Activated T-cell treated with anti-CD3 and anti-CD28 coated beads, Interleukin-2, amount 50 U/mL, for 72 hours (primary cell): ENCODE results near the gene NKD2. TPM values are rescaled to one million over a fixed set of nuclear protein-coding genes. Genes with fewer than 3 reads are reported as not detected.
A peak's percentile ranks its signal among the peaks of the same experiment; 100 is the strongest.
"Not testable (repeated sequence)": the region's sequence is repeated elsewhere in the genome, so short reads cannot be mapped to it uniquely, and the experiment has no call there.

ENCODE experiments used
- ATAC-seq, 2 donors: fragments of 150-1000 bp; cut with Tn5 transposase; replicated peaks in 1 of 2; 2 replicates each; pipeline ENCODE4 v1.10.0; 2021; ENCODE audit warnings: moderate library complexity in 2 of 2, mild to moderate bottlenecking in 1 of 2
- DNase-seq, 2 donors: peaks; one replicate each; pipeline ENCODE4 v3.0.0; 2021 to 2022; ENCODE audit warnings: mixed read lengths in 1 of 2
- H3K27ac Mint-ChIP-seq: one replicate; pipeline ENCODE4 v1.8.0; 2022; ENCODE audit warnings: mild to moderate bottlenecking, moderate library complexity, mixed read lengths
- H3K27me3 Mint-ChIP-seq: one replicate; pipeline ENCODE4 v1.8.0; 2022; ENCODE audit warnings: low read depth, mixed read lengths
- H3K36me3 Mint-ChIP-seq, 2 donors: one replicate each; pipeline ENCODE4 v1.8.0; 2022; ENCODE audit warnings: mixed read lengths in 2 of 2, mild to moderate bottlenecking in 1 of 2; ENCODE audit not compliant: insufficient read depth in 2 of 2
- H3K4me1 Mint-ChIP-seq: one replicate; pipeline ENCODE4 v1.8.0; 2022; ENCODE audit warnings: low read depth, mixed read lengths
- H3K4me3 Mint-ChIP-seq, 2 donors: one replicate each; pipeline ENCODE4 v1.8.0; 2022; ENCODE audit warnings: mild to moderate bottlenecking in 2 of 2, mixed read lengths in 2 of 2, moderate library complexity in 2 of 2
- H3K9me3 Mint-ChIP-seq, 2 donors: one replicate each; pipeline ENCODE4 v1.8.0; 2022; ENCODE audit warnings: mixed read lengths in 2 of 2
- total RNA-seq, 2 donors: library from RNA; stranded (reverse); gene quantifications; one replicate each; pipeline ENCODE4 v1.2.3, GENCODE V29; 2022

Gene NKD2
- total RNA-seq, 2 donors from 2014 or later: 18.7 to 25.0 TPM

DNA sequence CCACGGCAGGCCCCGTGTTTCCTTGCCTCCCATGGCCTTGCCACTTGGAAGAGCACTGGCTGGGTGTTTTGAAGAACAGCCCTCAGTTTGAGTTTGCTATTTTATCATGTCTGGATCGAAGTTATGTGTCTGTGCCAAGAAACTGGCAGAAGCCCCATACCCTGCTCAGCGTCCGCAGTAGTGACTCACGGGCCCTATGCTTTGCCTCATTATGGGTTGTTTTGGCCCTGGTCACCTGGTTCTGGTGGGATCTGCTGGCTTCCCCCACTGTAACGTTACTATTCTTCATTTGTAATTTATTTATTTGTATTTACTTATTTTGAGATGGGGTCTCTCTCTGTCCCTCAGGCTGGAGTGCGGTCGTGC, 42.3 kb upstream of the NKD2 start:
- DNase-seq: no peak
- peaks cover 3 to 7% of the 10 kb centered on the region in 2 donors for H3K36me3 Mint-ChIP-seq
- peak overlapping the region in 1 of 2 donors; percentile 89 for H3K4me3 Mint-ChIP-seq
- no peak for ATAC-seq
- H3K27ac Mint-ChIP-seq: no peak overlapping the region
- H3K4me1 Mint-ChIP-seq: peaks cover 48% of the 10 kb centered on the region
- H3K27me3 Mint-ChIP-seq: peaks cover 57% of the 10 kb centered on the region
- peaks cover 0 to 2% of the 10 kb centered on the region in 2 donors for H3K9me3 Mint-ChIP-seq

DNA sequence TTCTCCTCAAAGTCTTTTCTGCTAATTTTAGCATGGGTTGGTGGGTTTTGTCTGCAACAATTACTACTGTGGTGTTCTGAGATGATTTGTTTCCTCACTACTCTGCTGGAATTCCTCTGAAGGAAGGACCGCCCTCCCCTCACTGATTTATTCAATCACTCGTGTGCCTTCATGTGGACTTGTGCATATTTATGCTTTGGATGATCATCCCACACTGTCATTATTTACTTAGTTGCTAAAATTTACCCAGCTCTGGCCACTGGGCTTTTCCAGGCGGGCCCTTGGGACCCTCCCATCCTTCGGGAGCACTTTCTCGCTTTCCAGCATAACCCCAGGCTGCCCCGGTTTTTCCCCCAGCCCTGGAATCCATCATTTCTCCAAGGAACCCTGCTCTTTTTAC, 41.7 kb upstream of the NKD2 start:
- Mint-ChIP-seq H3K27me3 (peaks cover 63% of the 10 kb centered on the region), H3K36me3 (peaks cover 3 to 7% of the 10 kb centered on the region in 2 donors), H3K9me3 (peaks cover 0 to 2% of the 10 kb centered on the region in 2 donors), H3K27ac (no peak overlapping the region), H3K4me1 (peaks cover 48% of the 10 kb centered on the region), H3K4me3 (no peak overlapping the region)
- ATAC-seq (no peak), DNase-seq (no peak)

DNA sequence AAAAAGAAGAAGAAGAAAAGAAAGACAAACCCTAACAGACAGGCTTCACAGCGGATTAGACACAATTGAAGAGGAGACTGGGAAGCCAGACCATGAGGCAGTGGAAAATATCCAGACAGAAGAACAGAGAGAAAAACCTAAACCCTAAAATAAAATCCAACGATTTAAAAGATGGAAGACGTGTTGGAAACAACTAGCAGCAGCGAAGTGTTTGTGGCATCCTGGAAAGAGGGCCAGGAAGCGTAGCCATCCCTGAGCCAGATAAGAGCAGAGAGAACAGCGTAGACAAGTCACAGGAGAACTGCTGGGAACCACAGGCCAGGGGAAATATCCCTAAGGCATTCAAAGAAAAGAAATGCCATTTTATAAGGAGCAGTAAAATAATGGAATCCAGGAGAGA, 39.7 kb upstream of the NKD2 start:
- peaks cover 77% of the 10 kb centered on the region for H3K27me3 Mint-ChIP-seq
- no peak overlapping the region for H3K27ac Mint-ChIP-seq
- ATAC-seq: no peak
- DNase-seq: no peak
- H3K9me3 Mint-ChIP-seq: peaks cover 0 to 2% of the 10 kb centered on the region in 2 donors
- H3K36me3 Mint-ChIP-seq: peaks cover 5 to 7% of the 10 kb centered on the region in 2 donors
- H3K4me3 Mint-ChIP-seq: peak overlapping the region; percentile 23 to 42
- H3K4me1 Mint-ChIP-seq: peaks cover 39% of the 10 kb centered on the region

GRCh38 chr5:969408-969839, 39.2 kb upstream of the NKD2 start:
- Mint-ChIP-seq H3K27ac (no peak overlapping the region), H3K4me1 (peaks cover 33% of the 10 kb centered on the region), H3K27me3 (peaks cover 77% of the 10 kb centered on the region), H3K9me3 (peaks cover 0 to 2% of the 10 kb centered on the region in 2 donors), H3K4me3 (peak overlapping the region; percentile 23 to 42), H3K36me3 (peaks cover 3 to 5% of the 10 kb centered on the region in 2 donors)
- ATAC-seq: peak; percentile 58 to 64
- peak in 1 of 2 donors; percentile 24 for DNase-seq

GRCh38 chr5:972575-972974, 36.0 kb upstream of the NKD2 start:
- not testable (repeated sequence) for H3K36me3 Mint-ChIP-seq, DNase-seq, H3K27ac Mint-ChIP-seq, H3K9me3 Mint-ChIP-seq, ATAC-seq, H3K4me3 Mint-ChIP-seq
- peaks cover 19% of the 10 kb centered on the region for H3K4me1 Mint-ChIP-seq
- peaks cover 54% of the 10 kb centered on the region for H3K27me3 Mint-ChIP-seq

GRCh38 chr5:976849-977751, 31.5 kb upstream of the NKD2 start:
- Mint-ChIP-seq H3K27me3 (peaks cover 12% of the 10 kb centered on the region), H3K4me1 (peaks cover 6% of the 10 kb centered on the region), H3K4me3 (no peak overlapping the region), H3K9me3 (no peaks in the 10 kb centered on the region), H3K27ac (no peak overlapping the region), H3K36me3 (peaks cover 0 to 1% of the 10 kb centered on the region in 2 donors)
- ATAC-seq: no peak
- no peak for DNase-seq

DNA sequence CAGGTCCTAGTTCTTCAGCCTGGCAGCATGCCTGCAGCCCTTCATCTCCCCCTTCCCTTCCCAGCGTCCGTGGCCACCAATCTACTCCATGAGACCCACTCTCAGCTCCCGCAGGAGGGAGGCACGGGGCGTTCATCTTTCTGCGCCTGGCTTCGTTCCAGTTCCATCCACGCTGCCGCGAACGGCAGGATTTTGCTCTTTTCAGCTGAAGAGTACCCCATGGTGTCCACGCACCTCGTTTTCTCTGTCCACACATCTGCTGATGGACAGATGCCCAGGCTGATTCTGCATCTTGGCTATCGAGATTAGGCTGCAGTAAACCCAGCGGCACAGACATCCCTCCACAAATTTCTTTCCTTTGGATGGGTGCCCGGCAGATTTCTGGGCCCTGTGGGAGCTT, 30.5 kb upstream of the NKD2 start:
- H3K4me3 Mint-ChIP-seq: no peak overlapping the region
- no peak overlapping the region for H3K27ac Mint-ChIP-seq
- H3K4me1 Mint-ChIP-seq: peaks cover 8% of the 10 kb centered on the region
- ATAC-seq (no peak), DNase-seq (no peak)
- H3K36me3 Mint-ChIP-seq: no peaks in the 10 kb centered on the region
- no peaks in the 10 kb centered on the region for H3K9me3 Mint-ChIP-seq
- H3K27me3 Mint-ChIP-seq: peaks cover 3% of the 10 kb centered on the region

GRCh38 chr5:978693-979092, 29.9 kb upstream of the NKD2 start:
- DNase-seq (no peak), ATAC-seq (peak in 1 of 2 donors; percentile 25)
- no peak overlapping the region for H3K27ac Mint-ChIP-seq
- H3K36me3 Mint-ChIP-seq: peaks cover 0 to 3% of the 10 kb centered on the region in 2 donors
- peaks cover 0 to 3% of the 10 kb centered on the region in 2 donors for H3K9me3 Mint-ChIP-seq
- peaks cover 15% of the 10 kb centered on the region for H3K4me1 Mint-ChIP-seq
- no peak overlapping the region for H3K4me3 Mint-ChIP-seq
- peaks cover 4% of the 10 kb centered on the region for H3K27me3 Mint-ChIP-seq

GRCh38 chr5:979100-979817, 29.3 kb upstream of the NKD2 start:
- no peak for ATAC-seq

GRCh38 chr5:980001-980588, 28.5 kb upstream of the NKD2 start:
- H3K27me3 Mint-ChIP-seq: peaks cover 17% of the 10 kb centered on the region
- peaks cover 22% of the 10 kb centered on the region for H3K4me1 Mint-ChIP-seq
- DNase-seq (no peak), ATAC-seq (no peak)
- peaks cover 7 to 10% of the 10 kb centered on the region in 2 donors for H3K36me3 Mint-ChIP-seq
- H3K9me3 Mint-ChIP-seq: peaks cover 7 to 8% of the 10 kb centered on the region in 2 donors
- H3K4me3 Mint-ChIP-seq: no peak overlapping the region
- no peak overlapping the region for H3K27ac Mint-ChIP-seq

More at GRCh38 chr5:979100-979817, 29.3 kb upstream of the NKD2 start:
- Mint-ChIP-seq H3K4me1 (peaks cover 20% of the 10 kb centered on the region), H3K27ac (no peak overlapping the region), H3K9me3 (peaks cover 2 to 3% of the 10 kb centered on the region in 2 donors), H3K4me3 (no peak overlapping the region), H3K27me3 (peaks cover 10% of the 10 kb centered on the region), H3K36me3 (peaks cover 3 to 4% of the 10 kb centered on the region in 2 donors)
- no peak for DNase-seq

DNA sequence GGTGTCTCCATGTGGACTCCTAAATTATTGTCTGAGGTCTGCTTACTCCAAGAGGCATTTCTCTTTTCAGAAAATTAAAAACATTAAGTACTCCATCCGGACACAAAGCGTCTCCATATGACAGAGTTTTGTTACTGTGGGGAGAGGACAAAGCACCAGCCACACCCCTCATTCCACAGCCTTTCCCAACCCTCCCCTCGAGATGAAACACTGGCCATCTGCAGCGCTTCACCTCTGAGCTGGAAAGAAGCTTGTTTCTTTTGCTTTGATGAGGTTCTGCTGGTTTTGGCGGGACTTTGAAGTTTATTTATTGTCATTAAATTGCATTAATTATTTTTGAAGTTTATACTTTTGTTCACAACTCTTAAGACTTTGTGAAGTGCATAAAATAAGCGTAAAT, 27.6 kb upstream of the NKD2 start:
- H3K27me3 Mint-ChIP-seq: peaks cover 24% of the 10 kb centered on the region
- ATAC-seq: no peak
- H3K9me3 Mint-ChIP-seq: peaks cover 7 to 10% of the 10 kb centered on the region in 2 donors
- H3K27ac Mint-ChIP-seq: no peak overlapping the region
- H3K36me3 Mint-ChIP-seq: peaks cover 9 to 13% of the 10 kb centered on the region in 2 donors
- no peak overlapping the region for H3K4me3 Mint-ChIP-seq
- H3K4me1 Mint-ChIP-seq: peaks cover 22% of the 10 kb centered on the region
- no peak for DNase-seq

DNA sequence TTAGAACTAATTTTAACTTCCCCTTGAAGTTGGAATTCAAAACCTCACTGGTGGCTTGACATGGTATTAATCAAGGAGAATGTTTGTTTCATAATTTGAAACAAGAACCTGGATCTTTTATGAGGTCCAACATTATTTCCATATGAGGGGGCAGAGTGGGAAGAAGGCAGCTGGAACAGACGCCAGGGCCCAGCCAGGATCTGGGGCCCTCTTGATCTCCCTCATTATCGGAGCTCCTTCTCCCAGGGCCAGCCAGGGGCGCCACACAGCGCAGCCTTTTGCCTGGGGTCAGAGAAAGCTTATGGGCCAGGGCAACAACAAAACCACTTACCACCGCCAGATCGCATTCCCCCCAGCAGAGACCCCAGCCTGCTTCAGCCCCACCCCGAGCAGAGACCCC, 27.1 kb upstream of the NKD2 start:
- ATAC-seq (no peak), DNase-seq (no peak)
- Mint-ChIP-seq H3K27me3 (peaks cover 28% of the 10 kb centered on the region), H3K4me3 (no peak overlapping the region), H3K27ac (no peak overlapping the region), H3K36me3 (peaks cover 9 to 13% of the 10 kb centered on the region in 2 donors), H3K4me1 (peaks cover 22% of the 10 kb centered on the region), H3K9me3 (peaks cover 7 to 10% of the 10 kb centered on the region in 2 donors)
